Neural cell (in vitro differentiated cells): ENCODE measurements around the gene JMJD1C. TPM values are rescaled to one million over a fixed set of nuclear protein-coding genes. Genes with fewer than 3 reads are reported as not detected.

Experiments used
- H2AFZ ChIP-seq: fragments of 200-600, 300-800 bp; sonication (generic), shearing (Covaris generic); 2 replicates; pipeline ENCODE4 v1.6.0; 2014; ENCODE audit warnings: low read depth, mild to moderate bottlenecking, antibody characterized with exemption, low read length, moderate library complexity
- H3F3A ChIP-seq: fragments of 200-600 bp; shearing (Covaris generic); 2 replicates; pipeline ENCODE4 v1.6.1; 2016; ENCODE audit warnings: mild to moderate bottlenecking, moderate library complexity, mixed read lengths, antibody characterized with exemption, low read length; ENCODE audit not compliant: insufficient read depth, poor library complexity, severe bottlenecking
- H3K27ac ChIP-seq: fragments of 200-600, 300-800 bp; sonication (generic), shearing (Covaris generic); 2 replicates; pipeline ENCODE4 v1.5.1; 2014; ENCODE audit warnings: mild to moderate bottlenecking, low read length, moderate library complexity
- H3K27me3 ChIP-seq: fragments of 300-800, 200-600 bp; sonication (generic), shearing (Covaris generic); 2 replicates; pipeline ENCODE4 v1.6.0; 2014; ENCODE audit warnings: mild to moderate bottlenecking, low read depth, low read length, moderate library complexity; ENCODE audit not compliant: insufficient read depth
- H3K36me3 ChIP-seq: fragments of 300-800, 200-600 bp; sonication (generic), shearing (Covaris generic); 2 replicates; pipeline ENCODE4 v1.5.1; 2014; ENCODE audit warnings: mild to moderate bottlenecking, antibody characterized with exemption, low read length, moderate library complexity; ENCODE audit not compliant: insufficient read depth
- H3K4me2 ChIP-seq: fragments of 300-800, 200-600 bp; sonication (generic), shearing (Covaris generic); 2 replicates; pipeline ENCODE4 v1.6.0; 2014; ENCODE audit warnings: mild to moderate bottlenecking, low read length
- H3K4me3 ChIP-seq: fragments of 300-800, 200-600 bp; sonication (generic), shearing (Covaris generic); 2 replicates; pipeline ENCODE4 v1.5.1; 2014; ENCODE audit warnings: mild to moderate bottlenecking, low read length, moderate library complexity
- H3K79me2 ChIP-seq: fragments of 200-600 bp; shearing (Covaris generic); replicated peaks from 2 replicates; pipeline ENCODE4 v1.6.0; 2014; ENCODE audit warnings: mild to moderate bottlenecking, low read length, moderate library complexity; ENCODE audit not compliant: insufficient read depth
- H3K9ac ChIP-seq: fragments of 300-800, 200-600 bp; sonication (generic), shearing (Covaris generic); 2 replicates; pipeline ENCODE4 v1.6.1; 2016; ENCODE audit warnings: mild to moderate bottlenecking, low read length, mixed read lengths
- H3K9me2 ChIP-seq: fragments of 200-600 bp; shearing (Covaris generic); 2 replicates; pipeline ENCODE4 v1.6.1; 2016; ENCODE audit warnings: mild to moderate bottlenecking, low read length, mixed read lengths; ENCODE audit not compliant: insufficient read depth
- H3K9me3 ChIP-seq: fragments of 200-600, 300-800 bp; sonication (generic), shearing (Covaris generic); 2 replicates; pipeline ENCODE4 v1.6.1; 2016; ENCODE audit warnings: mild to moderate bottlenecking, mixed run types, low read length, moderate library complexity, mixed read lengths
- H4K20me1 ChIP-seq: fragments of 200-600 bp; shearing (Covaris generic); 2 replicates; pipeline ENCODE4 v1.6.1; 2016; ENCODE audit warnings: mild to moderate bottlenecking, mixed run types; ENCODE audit not compliant: insufficient read depth
- EP300 ChIP-seq: fragments of 450-650 bp; conservative IDR thresholded peaks from 2 replicates; pipeline ENCODE4 v1.6.1; 2014; ENCODE audit warnings: antibody characterized with exemption, mild to moderate bottlenecking, moderate library complexity; ENCODE audit not compliant: poor library complexity, severe bottlenecking
- EZH2 ChIP-seq: fragments of 200-600, 300-800 bp; shearing (Covaris generic), sonication (generic); IDR thresholded peaks from 2 replicates; pipeline ENCODE4 v1.6.1; 2014; ENCODE audit warnings: antibody characterized with exemption, low read length, borderline replicate concordance, mild to moderate bottlenecking; ENCODE audit not compliant: insufficient read depth, poor library complexity, severe bottlenecking
- MXI1 ChIP-seq: fragments of 450-650 bp; conservative IDR thresholded peaks from 2 replicates; pipeline ENCODE4 v1.6.1; 2014; ENCODE audit warnings: antibody characterized with exemption, mild to moderate bottlenecking; ENCODE audit not compliant: poor library complexity, severe bottlenecking
- POLR2AphosphoS5 ChIP-seq: IDR thresholded peaks from 2 replicates; pipeline ENCODE4 v1.6.1; 2012
- RAD21 ChIP-seq: fragments of 450-650 bp; conservative IDR thresholded peaks from 2 replicates; pipeline ENCODE4 v1.6.1; 2014; ENCODE audit warnings: antibody characterized with exemption, mild to moderate bottlenecking, moderate library complexity
- SMC3 ChIP-seq: fragments of 450-650 bp; conservative IDR thresholded peaks from 2 replicates; pipeline ENCODE4 v1.6.1; 2014; ENCODE audit warnings: antibody characterized with exemption, mild to moderate bottlenecking, moderate library complexity; ENCODE audit not compliant: poor library complexity
- TAF1 ChIP-seq: IDR thresholded peaks from 2 replicates; pipeline ENCODE4 v1.6.1; 2012; ENCODE audit warnings: low read depth
- polyA plus RNA-seq: library from polyadenylated mRNA; depleted of rRNA; stranded (reverse); fragments of >200 nt; gene quantifications from 2 replicates; pipeline ENCODE4 v1.2.3, GENCODE V29; 2014
- TF ChIP-seq, protein P1 (sequence below): IDR thresholded peaks from 2 replicates; pipeline ENCODE4 v1.6.1; 2012; ENCODE audit warnings: borderline replicate concordance
- TF ChIP-seq, protein P2 (sequence below): fragments of 450-650 bp; IDR thresholded peaks from 2 replicates; pipeline ENCODE4 v1.5.1; 2014; ENCODE audit warnings: antibody characterized with exemption, mild to moderate bottlenecking, moderate library complexity; ENCODE audit not compliant: poor library complexity, severe bottlenecking

The JMJD1C gene
- polyA plus RNA-seq, 1 donor from 2014 or later: 108 TPM

DNA sequence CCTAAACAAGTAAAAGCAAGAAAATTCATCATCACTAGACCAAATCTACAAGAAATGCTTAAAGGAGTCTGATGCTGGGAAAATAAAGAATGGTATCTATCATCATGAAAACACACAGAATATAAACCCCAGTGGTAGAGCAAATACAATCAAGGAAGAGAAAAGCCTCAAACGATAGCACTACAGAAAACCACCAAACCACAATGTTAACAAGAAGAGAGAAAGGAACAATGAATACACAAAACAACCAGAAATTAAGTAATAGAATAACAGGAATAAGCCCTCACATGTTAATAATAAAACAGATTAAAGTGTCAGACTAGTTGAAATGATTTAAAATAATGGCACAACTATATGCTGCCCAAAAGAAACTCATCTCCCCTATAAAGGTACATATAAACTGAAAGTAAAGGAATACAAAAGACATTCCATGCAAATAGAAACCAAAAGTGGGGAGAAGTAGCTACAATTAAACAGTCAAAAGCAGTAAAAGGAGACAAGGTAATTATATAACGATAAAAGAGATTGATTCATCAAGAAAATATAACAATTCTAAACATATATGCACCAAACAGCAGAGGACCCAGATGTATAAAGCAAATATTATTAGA, 77.3 kb downstream of the JMJD1C start:
- Histone ChIP-seq H3K36me3 (no peaks in the 10 kb centered on the region), H3K79me2 (peaks cover 65% of the 10 kb centered on the region), H3K27ac (no peak overlapping the region), H3F3A (no peaks in the 10 kb centered on the region), H3K27me3 (no peaks in the 10 kb centered on the region), H3K9me2 (no peaks in the 10 kb centered on the region), H2AFZ (no peak overlapping the region), H3K9ac (no peak overlapping the region), H3K9me3 (peaks cover 4% of the 10 kb centered on the region), H3K4me2 (no peak overlapping the region), H3K4me3 (no peak overlapping the region), H4K20me1 (no peaks in the 10 kb centered on the region)
- no peak for TF ChIP-seq POLR2AphosphoS5

DNA sequence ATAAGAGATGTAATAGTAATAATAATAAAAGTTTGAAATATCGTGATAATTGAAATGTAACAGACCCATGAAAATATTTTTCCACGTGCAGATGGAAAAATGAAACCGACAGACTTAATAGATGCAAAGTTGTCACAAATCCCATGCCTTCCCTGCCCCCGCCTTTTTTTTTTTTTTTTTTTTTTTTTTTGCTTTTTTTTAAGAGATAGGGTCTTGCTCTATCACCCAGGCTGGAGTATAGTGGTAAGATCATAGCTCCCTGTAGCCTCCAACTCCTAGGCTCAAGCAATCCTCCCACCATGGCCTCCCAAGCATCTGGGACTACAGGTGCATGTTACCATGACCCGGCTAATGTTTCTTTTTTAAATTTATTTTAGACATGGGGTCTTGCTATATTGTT, 80.5 kb downstream of the JMJD1C start:
- no peak overlapping the region for H3K9ac ChIP-seq
- H4K20me1 ChIP-seq: peaks cover 3% of the 10 kb centered on the region
- no peaks in the 10 kb centered on the region for H3K36me3 ChIP-seq
- H3K79me2 ChIP-seq: peaks cover 66% of the 10 kb centered on the region
- no peak overlapping the region for H2AFZ ChIP-seq
- H3F3A ChIP-seq: no peaks in the 10 kb centered on the region
- H3K4me2 ChIP-seq: no peak overlapping the region
- H3K9me2 ChIP-seq: no peaks in the 10 kb centered on the region
- H3K27me3 ChIP-seq: no peaks in the 10 kb centered on the region
- H3K9me3 ChIP-seq: no peaks in the 10 kb centered on the region
- no peak for TF ChIP-seq POLR2AphosphoS5
- TF ChIP-seq RAD21: no peak
- no peak for TF ChIP-seq TAF1
- TF ChIP-seq, protein P1, sequence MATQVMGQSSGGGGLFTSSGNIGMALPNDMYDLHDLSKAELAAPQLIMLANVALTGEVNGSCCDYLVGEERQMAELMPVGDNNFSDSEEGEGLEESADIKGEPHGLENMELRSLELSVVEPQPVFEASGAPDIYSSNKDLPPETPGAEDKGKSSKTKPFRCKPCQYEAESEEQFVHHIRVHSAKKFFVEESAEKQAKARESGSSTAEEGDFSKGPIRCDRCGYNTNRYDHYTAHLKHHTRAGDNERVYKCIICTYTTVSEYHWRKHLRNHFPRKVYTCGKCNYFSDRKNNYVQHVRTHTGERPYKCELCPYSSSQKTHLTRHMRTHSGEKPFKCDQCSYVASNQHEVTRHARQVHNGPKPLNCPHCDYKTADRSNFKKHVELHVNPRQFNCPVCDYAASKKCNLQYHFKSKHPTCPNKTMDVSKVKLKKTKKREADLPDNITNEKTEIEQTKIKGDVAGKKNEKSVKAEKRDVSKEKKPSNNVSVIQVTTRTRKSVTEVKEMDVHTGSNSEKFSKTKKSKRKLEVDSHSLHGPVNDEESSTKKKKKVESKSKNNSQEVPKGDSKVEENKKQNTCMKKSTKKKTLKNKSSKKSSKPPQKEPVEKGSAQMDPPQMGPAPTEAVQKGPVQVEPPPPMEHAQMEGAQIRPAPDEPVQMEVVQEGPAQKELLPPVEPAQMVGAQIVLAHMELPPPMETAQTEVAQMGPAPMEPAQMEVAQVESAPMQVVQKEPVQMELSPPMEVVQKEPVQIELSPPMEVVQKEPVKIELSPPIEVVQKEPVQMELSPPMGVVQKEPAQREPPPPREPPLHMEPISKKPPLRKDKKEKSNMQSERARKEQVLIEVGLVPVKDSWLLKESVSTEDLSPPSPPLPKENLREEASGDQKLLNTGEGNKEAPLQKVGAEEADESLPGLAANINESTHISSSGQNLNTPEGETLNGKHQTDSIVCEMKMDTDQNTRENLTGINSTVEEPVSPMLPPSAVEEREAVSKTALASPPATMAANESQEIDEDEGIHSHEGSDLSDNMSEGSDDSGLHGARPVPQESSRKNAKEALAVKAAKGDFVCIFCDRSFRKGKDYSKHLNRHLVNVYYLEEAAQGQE: no peak
- TF ChIP-seq EZH2: no peak
- TF ChIP-seq, protein P2, sequence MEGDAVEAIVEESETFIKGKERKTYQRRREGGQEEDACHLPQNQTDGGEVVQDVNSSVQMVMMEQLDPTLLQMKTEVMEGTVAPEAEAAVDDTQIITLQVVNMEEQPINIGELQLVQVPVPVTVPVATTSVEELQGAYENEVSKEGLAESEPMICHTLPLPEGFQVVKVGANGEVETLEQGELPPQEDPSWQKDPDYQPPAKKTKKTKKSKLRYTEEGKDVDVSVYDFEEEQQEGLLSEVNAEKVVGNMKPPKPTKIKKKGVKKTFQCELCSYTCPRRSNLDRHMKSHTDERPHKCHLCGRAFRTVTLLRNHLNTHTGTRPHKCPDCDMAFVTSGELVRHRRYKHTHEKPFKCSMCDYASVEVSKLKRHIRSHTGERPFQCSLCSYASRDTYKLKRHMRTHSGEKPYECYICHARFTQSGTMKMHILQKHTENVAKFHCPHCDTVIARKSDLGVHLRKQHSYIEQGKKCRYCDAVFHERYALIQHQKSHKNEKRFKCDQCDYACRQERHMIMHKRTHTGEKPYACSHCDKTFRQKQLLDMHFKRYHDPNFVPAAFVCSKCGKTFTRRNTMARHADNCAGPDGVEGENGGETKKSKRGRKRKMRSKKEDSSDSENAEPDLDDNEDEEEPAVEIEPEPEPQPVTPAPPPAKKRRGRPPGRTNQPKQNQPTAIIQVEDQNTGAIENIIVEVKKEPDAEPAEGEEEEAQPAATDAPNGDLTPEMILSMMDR: no peak
- TF ChIP-seq EP300: no peak
- TF ChIP-seq SMC3: no peak
- no peak for TF ChIP-seq MXI1
- no peak overlapping the region for H3K27ac ChIP-seq
- H3K4me3 ChIP-seq: no peak overlapping the region
